ENCODE results near the gene MTARC2. TPM values are rescaled to one million over a fixed set of nuclear protein-coding genes. Genes with fewer than 3 reads are reported as not detected.

Gene MTARC2
- total RNA-seq, 1 experiment from 2014 or later = 16.5 TPM

DNA sequence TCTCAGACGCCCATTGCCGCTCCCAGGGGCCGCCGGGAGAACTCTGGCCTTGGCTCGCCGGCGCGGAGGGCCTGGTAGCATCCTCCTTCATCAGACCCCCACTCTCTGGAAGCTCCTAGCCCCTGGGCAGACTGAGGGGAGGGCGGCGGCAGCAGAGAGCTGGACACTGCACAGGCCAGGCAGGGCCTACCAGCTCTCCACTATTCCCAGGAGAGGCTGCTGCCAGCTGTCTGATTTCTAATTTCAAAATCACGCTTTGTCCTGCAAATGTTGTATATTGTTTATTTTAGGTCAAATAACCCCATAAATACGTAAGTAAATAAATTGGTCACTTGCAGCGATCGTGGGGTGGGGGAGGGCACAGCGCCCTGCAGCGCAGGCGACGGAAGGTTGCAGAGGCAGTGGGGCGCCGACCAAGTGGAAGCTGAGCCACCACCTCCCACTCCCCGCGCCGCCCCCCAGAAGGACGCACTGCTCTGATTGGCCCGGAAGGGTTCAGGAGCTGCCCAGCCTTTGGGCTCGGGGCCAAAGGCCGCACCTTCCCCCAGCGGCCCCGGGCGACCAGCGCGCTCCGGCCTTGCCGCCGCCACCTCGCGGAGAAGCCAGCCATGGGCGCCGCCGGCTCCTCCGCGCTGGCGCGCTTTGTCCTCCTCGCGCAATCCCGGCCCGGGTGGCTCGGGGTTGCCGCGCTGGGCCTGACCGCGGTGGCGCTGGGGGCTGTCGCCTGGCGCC lies 38.4 kb downstream of the MTARC2 start, which contains the start of gene MTARC1:
TSS of gene MTARC1 (plus strand) at position 577 of the 732 bp plus-strand sequence. CDS start at position 609, 32 bp downstream.
- Histone ChIP-seq H3K9me3 (no peaks in the 10 kb centered on the region), H3K4me1 (peaks cover 33% of the 10 kb centered on the region), H3K27me3 (replicated peaks; ENCODE audit: control insufficient read depth, insufficient read depth, low read length) (no peaks in the 10 kb centered on the region), H3K4me3 (ENCODE audit: low read depth, low read length) (peak within 1 kb of the TSS; percentile 55), H3K36me3 (ENCODE audit: control insufficient read depth, insufficient read depth, low read length) (no peaks in the 10 kb centered on the region; the same call in none of the 2 replicates)
- ChIA-PET POLR2A (interaction anchor here (0.5 to 0.9 kb wide), 5 partner anchors 10 to 1138 kb away, joined by 3 to 8 read pairs (median 3); partner anchors contain the start of gene MTARC2), CTCF (interaction anchor here (0.6 to 1.7 kb wide), 4 partner anchors 10 to 415 kb away, joined by 3 to 16 read pairs (median 8); no protein-coding TSS in a partner anchor)
- Mint-ChIP-seq H3K36me3 (ENCODE audit: insufficient read depth, unreplicated experiment) (peaks cover 55% of the 10 kb centered on the region), H3K4me1 (ENCODE audit: low read depth, unreplicated experiment) (peaks cover 28% of the 10 kb centered on the region), H3K27ac (ENCODE audit: unreplicated experiment) (peak within 1 kb of the TSS; percentile 81), H3K4me3 (ENCODE audit: unreplicated experiment) (peak within 1 kb of the TSS; percentile 85), H3K27me3 (ENCODE audit: insufficient read depth, unreplicated experiment) (no peaks in the 10 kb centered on the region), H3K9me3 (ENCODE audit: unreplicated experiment) (no peaks in the 10 kb centered on the region)
- no TSS peak for BruUV-seq (replicated peaks)
- DNase-seq = peak; percentile 90 to 91
- TF ChIP-seq, protein P1, sequence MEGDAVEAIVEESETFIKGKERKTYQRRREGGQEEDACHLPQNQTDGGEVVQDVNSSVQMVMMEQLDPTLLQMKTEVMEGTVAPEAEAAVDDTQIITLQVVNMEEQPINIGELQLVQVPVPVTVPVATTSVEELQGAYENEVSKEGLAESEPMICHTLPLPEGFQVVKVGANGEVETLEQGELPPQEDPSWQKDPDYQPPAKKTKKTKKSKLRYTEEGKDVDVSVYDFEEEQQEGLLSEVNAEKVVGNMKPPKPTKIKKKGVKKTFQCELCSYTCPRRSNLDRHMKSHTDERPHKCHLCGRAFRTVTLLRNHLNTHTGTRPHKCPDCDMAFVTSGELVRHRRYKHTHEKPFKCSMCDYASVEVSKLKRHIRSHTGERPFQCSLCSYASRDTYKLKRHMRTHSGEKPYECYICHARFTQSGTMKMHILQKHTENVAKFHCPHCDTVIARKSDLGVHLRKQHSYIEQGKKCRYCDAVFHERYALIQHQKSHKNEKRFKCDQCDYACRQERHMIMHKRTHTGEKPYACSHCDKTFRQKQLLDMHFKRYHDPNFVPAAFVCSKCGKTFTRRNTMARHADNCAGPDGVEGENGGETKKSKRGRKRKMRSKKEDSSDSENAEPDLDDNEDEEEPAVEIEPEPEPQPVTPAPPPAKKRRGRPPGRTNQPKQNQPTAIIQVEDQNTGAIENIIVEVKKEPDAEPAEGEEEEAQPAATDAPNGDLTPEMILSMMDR (IDR thresholded peaks at IDR 0.05; ENCODE audit: insufficient read depth in 1 of 2, low read depth in 1 of 2, low read length in 1 of 2, severe bottlenecking in 1 of 2, unreplicated experiment in 1 of 2) = no peak
- intact Hi-C loops (cut with micrococcal nuclease; ENCODE audit: unreplicated experiment) = loop anchor here (1.0 to 2.0 kb wide), 2 partner anchors 17 to 402 kb away; no protein-coding TSS in a partner anchor

GRCh38 chr1:220787069-220787619 lies 39.0 kb downstream of the MTARC2 start:
- ChIA-PET POLR2A (interaction anchor here (0.6 to 0.9 kb wide), 4 partner anchors 39 to 489 kb away, joined by 3 to 4 read pairs (median 3); partner anchors contain the start of gene MTARC2), CTCF (interaction anchor here (0.6 to 1.7 kb wide), 4 partner anchors 10 to 415 kb away, joined by 3 to 16 read pairs (median 8); no protein-coding TSS in a partner anchor)
- Mint-ChIP-seq H3K9me3 (ENCODE audit: unreplicated experiment) (no peaks in the 10 kb centered on the region), H3K27me3 (ENCODE audit: insufficient read depth, unreplicated experiment) (no peaks in the 10 kb centered on the region), H3K4me1 (ENCODE audit: low read depth, unreplicated experiment) (peaks cover 28% of the 10 kb centered on the region), H3K27ac (ENCODE audit: unreplicated experiment) (peak overlapping the region; percentile 81), H3K4me3 (ENCODE audit: unreplicated experiment) (peak overlapping the region; percentile 85), H3K36me3 (ENCODE audit: insufficient read depth, unreplicated experiment) (peaks cover 62% of the 10 kb centered on the region)
- H3K9me3 ChIP-seq = no peaks in the 10 kb centered on the region
- TF ChIP-seq, protein P1 (IDR thresholded peaks at IDR 0.05; ENCODE audit: insufficient read depth in 1 of 2, low read depth in 1 of 2, low read length in 1 of 2, severe bottlenecking in 1 of 2, unreplicated experiment in 1 of 2) = no peak
- H3K27me3 ChIP-seq (replicated peaks; ENCODE audit: control insufficient read depth, insufficient read depth, low read length) = no peaks in the 10 kb centered on the region
- peaks cover 33% of the 10 kb centered on the region for H3K4me1 ChIP-seq
- BruUV-seq (replicated peaks) = no TSS peak
- peak overlapping the region; percentile 55 for H3K4me3 ChIP-seq (ENCODE audit: low read depth, low read length)
- peak; percentile 88 to 89 for DNase-seq
- intact Hi-C loops (cut with micrococcal nuclease; ENCODE audit: unreplicated experiment) = loop anchor here (1.0 to 2.0 kb wide), 2 partner anchors 16 to 402 kb away; no protein-coding TSS in a partner anchor
- H3K36me3 ChIP-seq (ENCODE audit: control insufficient read depth, insufficient read depth, low read length) = peaks cover 2% of the 10 kb centered on the region

DNA sequence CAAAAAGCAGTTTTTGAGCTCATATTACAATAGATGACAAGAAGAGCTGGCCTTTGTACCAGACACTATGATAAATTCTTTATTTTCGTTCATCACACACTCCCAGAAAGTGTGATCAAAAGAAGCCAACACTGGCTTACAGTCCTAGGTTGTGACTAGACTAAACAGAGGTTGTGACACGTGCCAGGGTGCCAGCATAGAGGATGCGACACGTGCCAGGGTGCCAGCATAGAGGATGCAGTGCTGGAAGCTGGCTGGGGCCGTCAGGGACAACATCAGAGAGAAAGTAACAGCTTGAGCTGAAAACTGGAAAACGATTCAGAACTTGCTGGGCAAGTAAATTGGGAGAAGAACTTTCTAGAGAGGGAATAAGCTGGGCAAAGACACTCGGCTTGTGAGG lies 40.8 kb downstream of the MTARC2 start:
- Mint-ChIP-seq H3K27ac (ENCODE audit: unreplicated experiment) (no peak overlapping the region), H3K4me3 (ENCODE audit: unreplicated experiment) (peak overlapping the region; percentile 85), H3K9me3 (ENCODE audit: unreplicated experiment) (no peaks in the 10 kb centered on the region), H3K27me3 (ENCODE audit: insufficient read depth, unreplicated experiment) (no peaks in the 10 kb centered on the region), H3K4me1 (ENCODE audit: low read depth, unreplicated experiment) (peaks cover 28% of the 10 kb centered on the region), H3K36me3 (ENCODE audit: insufficient read depth, unreplicated experiment) (peaks cover 66% of the 10 kb centered on the region)
- ChIA-PET CTCF (no interaction called here), POLR2A (no interaction called here)
- H3K9me3 ChIP-seq = no peaks in the 10 kb centered on the region
- peaks cover 30% of the 10 kb centered on the region for H3K4me1 ChIP-seq
- intact Hi-C loops (cut with micrococcal nuclease; ENCODE audit: unreplicated experiment) = no loop called here
- DNase-seq = no peak
- no TSS peak for BruUV-seq (replicated peaks)
- TF ChIP-seq, protein P1 (IDR thresholded peaks at IDR 0.05; ENCODE audit: insufficient read depth in 1 of 2, low read depth in 1 of 2, low read length in 1 of 2, severe bottlenecking in 1 of 2, unreplicated experiment in 1 of 2) = no peak
- H3K36me3 ChIP-seq (ENCODE audit: control insufficient read depth, insufficient read depth, low read length) = peaks cover 2% of the 10 kb centered on the region
- H3K27me3 ChIP-seq (replicated peaks; ENCODE audit: control insufficient read depth, insufficient read depth, low read length) = no peaks in the 10 kb centered on the region
- H3K4me3 ChIP-seq (ENCODE audit: low read depth, low read length) = no peak overlapping the region

All from Caco-2 (cell line).